Trophoblast cell (in vitro differentiated cells and primary cell): ENCODE results near the gene TNRC6C.
A peak's percentile ranks its signal among the peaks of the same experiment; 100 is the strongest.

ENCODE experiments used
- DNase-seq, 2 donors: peaks; one replicate each; pipeline ENCODE4 v3.0.0-alpha.2; 2016
- H2AFZ ChIP-seq: 2 replicates; pipeline ENCODE4 v1.6.1; 2013; ENCODE audit warnings: low read length, moderate library complexity, mild to moderate bottlenecking; ENCODE audit not compliant: insufficient read depth, poor library complexity
- H2AK5ac ChIP-seq: 2 replicates; pipeline ENCODE4 v1.6.1; 2013; ENCODE audit warnings: mild to moderate bottlenecking, low read length
- H2BK120ac ChIP-seq: 2 replicates; pipeline ENCODE4 v1.6.1; 2013; ENCODE audit warnings: low read length, mild to moderate bottlenecking, moderate library complexity; ENCODE audit not compliant: insufficient read depth, poor library complexity
- H2BK12ac ChIP-seq: 2 replicates; pipeline ENCODE4 v1.6.1; 2013; ENCODE audit warnings: mild to moderate bottlenecking, low read length, moderate library complexity
- H2BK5ac ChIP-seq: 2 replicates; pipeline ENCODE4 v1.6.1; 2013; ENCODE audit warnings: low read length, low read depth, moderate library complexity, mild to moderate bottlenecking; ENCODE audit not compliant: poor library complexity
- H3K14ac ChIP-seq: 2 replicates; pipeline ENCODE4 v1.6.1; 2013; ENCODE audit warnings: mild to moderate bottlenecking, low read length
- H3K18ac ChIP-seq: 2 replicates; pipeline ENCODE4 v1.6.1; 2013; ENCODE audit warnings: mild to moderate bottlenecking, low read length
- H3K23ac ChIP-seq: 2 replicates; pipeline ENCODE4 v1.6.1; 2013; ENCODE audit warnings: low read length
- H3K27ac ChIP-seq: 2 replicates; pipeline ENCODE4 v1.5.1; 2013; ENCODE audit warnings: low read depth, mild to moderate bottlenecking, inconsistent platforms, low read length, moderate library complexity
- H3K27me3 ChIP-seq: 2 replicates; pipeline ENCODE4 v1.6.1; 2013; ENCODE audit warnings: inconsistent platforms, mild to moderate bottlenecking, low read length, moderate library complexity; ENCODE audit not compliant: insufficient read depth
- H3K36me3 ChIP-seq, 2 experiments: 1 replicate in 1 of 2; 2 replicates in 1 of 2; pipeline ENCODE4 v1.6.1; 2013; ENCODE audit warnings: low read length in 2 of 2, mild to moderate bottlenecking in 2 of 2, moderate library complexity in 1 of 2; ENCODE audit not compliant: insufficient read depth in 2 of 2, control insufficient read depth in 1 of 2
- H3K4ac ChIP-seq: 2 replicates; pipeline ENCODE4 v1.6.1; 2013; ENCODE audit warnings: low read depth, mild to moderate bottlenecking, low read length, moderate library complexity
- H3K4me1 ChIP-seq, 2 experiments: 1 replicate in 1 of 2; 2 replicates in 1 of 2; pipeline ENCODE4 v1.6.1; 2013; ENCODE audit warnings: low read length in 2 of 2, mild to moderate bottlenecking in 2 of 2, moderate library complexity in 1 of 2; ENCODE audit not compliant: insufficient read depth in 2 of 2, control insufficient read depth in 1 of 2
- H3K4me2 ChIP-seq: 2 replicates; pipeline ENCODE4 v1.6.1; 2013; ENCODE audit warnings: inconsistent platforms, mild to moderate bottlenecking, low read length, moderate library complexity
- H3K4me3 ChIP-seq: 2 replicates; pipeline ENCODE4 v1.5.1; 2013; ENCODE audit warnings: mild to moderate bottlenecking, low read depth, low read length, inconsistent platforms
- H3K79me1 ChIP-seq: one replicate; pipeline ENCODE4 v1.6.1; 2013; ENCODE audit warnings: low read length
- H3K79me2 ChIP-seq: 2 replicates; pipeline ENCODE4 v1.6.1; 2013; ENCODE audit warnings: low read length, mild to moderate bottlenecking; ENCODE audit not compliant: control insufficient read depth, insufficient read depth, poor library complexity
- H3K9ac ChIP-seq: 2 replicates; pipeline ENCODE4 v1.6.1; 2013; ENCODE audit warnings: mild to moderate bottlenecking, low read length
- H3K9me3 ChIP-seq: 2 replicates; pipeline ENCODE4 v1.6.1; 2013; ENCODE audit warnings: low read depth, mild to moderate bottlenecking, control low read depth, inconsistent platforms, low read length; ENCODE audit not compliant: insufficient read depth
- H4K12ac ChIP-seq: 2 replicates; pipeline ENCODE4 v1.6.1; 2013; ENCODE audit warnings: low read depth, mild to moderate bottlenecking, low read length, moderate library complexity
- H4K8ac ChIP-seq: 2 replicates; pipeline ENCODE4 v1.6.1; 2013; ENCODE audit warnings: low read depth, mild to moderate bottlenecking, low read length, moderate library complexity
- H4K91ac ChIP-seq: one replicate; pipeline ENCODE4 v1.6.1; 2013; ENCODE audit warnings: low read depth, mild to moderate bottlenecking, low read length, moderate library complexity
- WGBS: extraction: QIAGEN DNeasy Blood & Tissue Kit; methylation state at CpG from one replicate; pipeline ENCODE4 v1.1.7; 2013; ENCODE audit warnings: missing lambda C conversion rate; ENCODE audit not compliant: insufficient read length, insufficient coverage; ENCODE audit errors: extremely low coverage; 5-methylcytosine and 5-hydroxymethylcytosine counted together

Gene TNRC6C

DNA sequence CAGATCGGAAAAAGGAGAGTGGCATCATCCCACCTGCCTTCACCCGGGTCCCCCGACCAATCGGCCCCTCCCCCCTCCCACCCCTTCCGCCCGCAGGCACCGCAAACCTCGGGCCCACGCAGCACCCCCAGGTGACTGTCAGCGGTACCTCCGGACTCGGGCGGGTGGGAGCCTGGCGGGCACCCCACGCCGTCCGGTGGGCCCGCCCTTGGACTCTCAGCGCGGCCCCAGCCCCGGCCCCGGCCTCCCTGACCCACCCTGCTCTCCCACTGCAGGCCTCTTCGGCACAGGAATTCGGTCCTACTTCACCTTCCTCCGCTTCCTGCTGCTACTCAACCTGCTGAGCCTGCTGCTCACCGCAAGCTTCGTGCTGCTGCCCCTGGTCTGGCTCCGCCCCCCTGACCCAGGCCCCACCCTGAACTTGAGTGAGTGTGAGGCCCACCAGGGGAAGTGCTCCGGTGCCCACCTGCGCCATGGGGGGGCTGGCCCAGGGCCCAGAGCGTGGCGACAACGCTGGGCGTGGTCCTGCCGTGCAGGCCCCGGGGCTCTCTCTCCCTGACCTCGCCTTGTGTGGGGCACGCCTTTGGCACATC, 173.7 kb downstream of the TNRC6C start:
- Histone ChIP-seq H3K9me3 (no peaks in the 10 kb centered on the region), H4K91ac (peak overlapping the region; percentile 29), H2BK12ac (no peak overlapping the region), H2AFZ (no peak overlapping the region), H2BK120ac (no peak overlapping the region), H3K4me1 (peaks cover 3 to 14% of the 10 kb centered on the region in 2 experiments), H3K23ac (no peak overlapping the region), H3K36me3 (no peaks in the 10 kb centered on the region), H2AK5ac (no peak overlapping the region), H4K12ac (no peak overlapping the region), H3K27ac (no peak overlapping the region), H3K27me3 (no peaks in the 10 kb centered on the region), H3K9ac (no peak overlapping the region), H3K4ac (no peak overlapping the region), H2BK5ac (no peak overlapping the region), H3K18ac (no peak overlapping the region), H4K8ac (peak overlapping the region; percentile 40), H3K4me3 (no peak overlapping the region), H3K4me2 (peak overlapping the region; percentile 62), H3K79me1 (peaks cover 11% of the 10 kb centered on the region), H3K14ac (no peak overlapping the region), H3K79me2 (peaks cover 10% of the 10 kb centered on the region)
- WGBS: no CpG with 5 or more reads among the region's 38 CpGs
- peak in 1 of 2 donors; percentile 45 for DNase-seq

DNA sequence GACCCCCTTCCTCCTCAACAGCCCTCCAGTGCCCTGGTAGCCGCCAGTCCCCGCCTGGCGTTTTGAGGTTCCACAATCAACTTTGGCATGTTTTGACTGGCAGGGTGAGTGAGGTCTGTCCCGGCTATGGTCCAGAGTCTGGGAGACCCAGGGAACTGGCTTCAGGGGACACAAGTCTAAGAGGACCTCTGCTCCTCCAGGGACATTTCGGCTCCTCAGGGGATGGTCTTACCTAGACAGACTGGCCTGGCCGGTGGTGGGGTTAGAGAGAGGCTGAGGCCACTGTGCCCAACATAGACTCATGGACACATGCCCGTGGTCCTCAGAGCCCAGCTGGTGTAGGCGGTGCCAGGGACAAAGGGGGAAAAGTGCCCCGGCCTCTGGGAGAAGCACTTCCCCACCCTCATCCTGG, 174.3 kb downstream of the TNRC6C start:
- no peak overlapping the region for H4K8ac ChIP-seq
- H3K23ac ChIP-seq: no peak overlapping the region
- peaks cover 6% of the 10 kb centered on the region for H3K79me2 ChIP-seq
- no peak overlapping the region for H3K9ac ChIP-seq
- no peak overlapping the region for H4K12ac ChIP-seq
- no peak overlapping the region for H3K18ac ChIP-seq
- H2AK5ac ChIP-seq: no peak overlapping the region
- WGBS: no CpG with 5 or more reads among the region's 9 CpGs
- DNase-seq: no peak
- H4K91ac ChIP-seq: no peak overlapping the region
- H3K4me1 ChIP-seq: peaks cover 3 to 14% of the 10 kb centered on the region in 2 experiments
- no peak overlapping the region for H2AFZ ChIP-seq
- H2BK120ac ChIP-seq: no peak overlapping the region
- H3K9me3 ChIP-seq: no peaks in the 10 kb centered on the region
- H3K4me2 ChIP-seq: no peak overlapping the region
- H3K4ac ChIP-seq: no peak overlapping the region
- H3K14ac ChIP-seq: no peak overlapping the region
- H3K4me3 ChIP-seq: no peak overlapping the region
- peaks cover 6% of the 10 kb centered on the region for H3K79me1 ChIP-seq
- no peaks in the 10 kb centered on the region for H3K36me3 ChIP-seq
- no peak overlapping the region for H2BK5ac ChIP-seq
- no peak overlapping the region for H2BK12ac ChIP-seq
- H3K27ac ChIP-seq: no peak overlapping the region
- no peaks in the 10 kb centered on the region for H3K27me3 ChIP-seq

DNA sequence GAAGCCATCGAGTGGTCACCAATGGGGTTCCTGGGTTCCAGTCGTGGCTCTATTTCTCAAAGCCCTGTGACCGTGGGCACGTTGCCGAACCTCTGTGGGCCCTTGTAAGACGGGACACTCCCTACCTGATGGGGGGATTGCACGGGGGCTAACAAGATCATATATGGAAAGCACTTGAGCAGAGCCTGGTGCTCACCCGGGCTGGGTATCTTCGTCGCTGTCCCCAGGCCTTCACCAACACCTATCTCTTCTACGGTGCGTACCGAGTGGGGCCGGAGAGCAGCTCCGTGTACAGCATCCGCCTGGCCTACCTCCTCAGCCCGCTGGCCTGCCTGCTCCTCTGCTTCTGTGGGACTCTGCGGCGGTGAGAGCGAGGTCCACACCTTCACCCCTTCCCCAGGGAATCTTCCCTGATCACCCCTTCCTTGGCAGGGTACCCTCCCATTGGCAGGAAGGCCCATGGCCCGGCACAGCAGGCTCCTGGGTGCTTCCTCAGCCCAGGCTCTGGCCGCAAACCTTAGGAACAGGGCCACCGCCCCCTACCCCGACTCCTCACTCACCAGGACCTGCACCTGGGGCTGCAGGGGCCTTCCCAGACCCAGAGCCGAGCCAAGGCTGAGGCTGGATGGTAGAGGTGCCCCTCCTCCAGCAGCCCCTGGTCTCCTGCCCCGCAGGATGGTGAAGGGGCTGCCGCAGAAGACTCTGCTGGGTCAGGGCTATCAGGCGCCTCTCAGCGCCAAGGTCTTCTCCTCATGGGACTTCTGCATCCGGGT, 174.9 kb downstream of the TNRC6C start:
- H3K23ac ChIP-seq: no peak overlapping the region
- no peaks in the 10 kb centered on the region for H3K27me3 ChIP-seq
- H3K9me3 ChIP-seq: no peaks in the 10 kb centered on the region
- H3K4me1 ChIP-seq: peaks cover 3 to 14% of the 10 kb centered on the region in 2 experiments
- H3K14ac ChIP-seq: no peak overlapping the region
- no peak overlapping the region for H4K8ac ChIP-seq
- H2AFZ ChIP-seq: no peak overlapping the region
- no peak overlapping the region for H4K12ac ChIP-seq
- H3K4me2 ChIP-seq: no peak overlapping the region
- H3K4me3 ChIP-seq: no peak overlapping the region
- no peak overlapping the region for H2BK5ac ChIP-seq
- H3K27ac ChIP-seq: no peak overlapping the region
- peaks cover 1% of the 10 kb centered on the region for H3K79me2 ChIP-seq
- H4K91ac ChIP-seq: no peak overlapping the region
- H3K79me1 ChIP-seq: peaks cover 2% of the 10 kb centered on the region
- H3K4ac ChIP-seq: no peak overlapping the region
- no peak overlapping the region for H3K9ac ChIP-seq
- H3K18ac ChIP-seq: no peak overlapping the region
- no CpG with 5 or more reads among the region's 30 CpGs for WGBS
- no peak for DNase-seq
- no peak overlapping the region for H2BK12ac ChIP-seq
- H3K36me3 ChIP-seq: no peaks in the 10 kb centered on the region
- H2BK120ac ChIP-seq: no peak overlapping the region
- H2AK5ac ChIP-seq: no peak overlapping the region

DNA sequence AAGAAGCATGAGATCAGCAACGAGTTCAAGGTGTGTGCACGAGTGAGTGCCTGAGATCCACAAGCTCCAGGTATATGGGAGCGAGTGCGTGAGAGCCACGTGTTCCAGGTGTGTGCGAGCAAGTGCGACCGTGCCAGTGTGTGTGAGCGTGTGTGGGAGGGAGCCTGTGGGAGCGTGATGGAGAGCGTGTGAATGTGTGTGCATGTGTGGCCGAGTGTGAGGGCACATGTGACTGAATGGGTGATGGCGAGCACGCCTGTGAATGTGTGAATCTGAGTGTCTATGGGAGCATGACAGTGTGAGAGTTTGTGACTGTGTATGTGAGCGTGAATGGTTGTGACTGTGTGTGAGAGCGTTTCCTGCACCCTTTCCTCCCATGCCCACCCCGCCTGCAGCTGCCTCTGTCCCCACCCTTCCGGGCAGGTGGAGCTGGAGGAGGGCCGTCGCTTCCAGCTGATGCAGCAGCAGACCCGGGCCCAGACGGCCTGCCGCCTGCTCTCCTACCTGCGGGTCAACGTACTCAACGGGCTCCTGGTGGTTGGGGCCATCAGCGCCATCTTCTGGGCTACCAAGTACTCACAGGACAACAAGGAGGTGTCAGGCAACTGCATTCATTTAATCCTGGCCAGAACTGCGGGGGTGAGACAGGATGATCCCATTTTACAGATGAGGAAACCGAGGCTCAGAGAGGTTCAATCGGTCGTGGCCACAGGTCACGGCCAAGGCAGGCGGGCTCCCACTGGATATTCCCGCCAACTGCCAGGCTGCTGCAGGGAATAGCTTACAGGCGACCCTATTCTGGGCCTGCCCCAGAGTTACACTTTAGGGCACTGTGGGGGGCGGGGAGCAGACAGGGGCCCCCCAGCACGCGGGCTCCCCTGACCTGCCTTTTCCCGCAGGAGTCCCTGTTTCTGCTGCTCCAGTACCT, 175.7 kb downstream of the TNRC6C start:
- Histone ChIP-seq H3K4me3 (no peak overlapping the region), H2BK5ac (no peak overlapping the region), H3K9me3 (no peaks in the 10 kb centered on the region), H3K36me3 (no peaks in the 10 kb centered on the region), H3K27ac (no peak overlapping the region), H3K4me1 (peaks cover under 1 to 11% of the 10 kb centered on the region in 2 experiments), H3K27me3 (no peaks in the 10 kb centered on the region), H3K18ac (no peak overlapping the region), H3K79me1 (no peaks in the 10 kb centered on the region), H2AFZ (no peak overlapping the region), H3K4me2 (no peak overlapping the region), H2BK120ac (no peak overlapping the region), H4K91ac (no peak overlapping the region), H4K8ac (no peak overlapping the region), H4K12ac (no peak overlapping the region), H2AK5ac (no peak overlapping the region), H3K4ac (no peak overlapping the region), H2BK12ac (no peak overlapping the region), H3K79me2 (no peaks in the 10 kb centered on the region), H3K23ac (no peak overlapping the region), H3K9ac (no peak overlapping the region), H3K14ac (no peak overlapping the region)
- peak; percentile 54 to 70 for DNase-seq
- WGBS: 100% methylated on average over 2 of the region's 39 CpGs
